DMS153 (cell line): ENCODE results near the gene KCNJ15.

Experiments used
- DNase-seq: peaks from one replicate; lab custom pipeline; 2025; lab: John Stamatoyannopoulos, UW

Gene KCNJ15

GRCh38 chr21:38355992-38356781 lies 99.4 kb downstream of the KCNJ15 start:
- DNase-seq = peak; percentile 71
